ENCODE data around the gene QRICH1. TPM values are rescaled to one million over a fixed set of nuclear protein-coding genes. Genes with fewer than 3 reads are reported as not detected.
A peak's percentile ranks its signal among the peaks of the same experiment; 100 is the strongest.

QRICH1 gene
- polyA plus RNA-seq, 1 of the 3 experiments (the other 2 are of a cell fraction) = 58.5 TPM

GRCh38 chr3:49017971-49018706 lies 75.7 kb downstream of the QRICH1 start, which contains the start of gene DALRD3 (continued):
- no peak for TF ChIP-seq MEF2A (IDR thresholded peaks at IDR 0.05; ENCODE audit: borderline replicate concordance, low read depth)
- TF ChIP-seq JUND (IDR thresholded peaks at IDR 0.05) = 0 out of 2 replicates have a peak, but pooled peaks have one; percentile 28
- TF ChIP-seq, protein P1, sequence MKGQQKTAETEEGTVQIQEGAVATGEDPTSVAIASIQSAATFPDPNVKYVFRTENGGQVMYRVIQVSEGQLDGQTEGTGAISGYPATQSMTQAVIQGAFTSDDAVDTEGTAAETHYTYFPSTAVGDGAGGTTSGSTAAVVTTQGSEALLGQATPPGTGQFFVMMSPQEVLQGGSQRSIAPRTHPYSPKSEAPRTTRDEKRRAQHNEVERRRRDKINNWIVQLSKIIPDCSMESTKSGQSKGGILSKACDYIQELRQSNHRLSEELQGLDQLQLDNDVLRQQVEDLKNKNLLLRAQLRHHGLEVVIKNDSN (IDR thresholded peaks at IDR 0.05; ENCODE audit: borderline replicate concordance, low read depth) = no peak; the same call in 1 of the 2 replicates
- peak; percentile 73 for TF ChIP-seq ELF1 (IDR thresholded peaks at IDR 0.05)
- no peak for TF ChIP-seq SMC3 (IDR thresholded peaks at IDR 0.05; ENCODE audit: low read depth, low read length)
- peak; percentile 44; the same call in 1 of the 2 replicates for TF ChIP-seq PBX3 (IDR thresholded peaks at IDR 0.05)
- peak; percentile 28; the same call in 1 of the 2 replicates for TF ChIP-seq TCF12 (IDR thresholded peaks at IDR 0.05)
- TF ChIP-seq, protein P2, sequence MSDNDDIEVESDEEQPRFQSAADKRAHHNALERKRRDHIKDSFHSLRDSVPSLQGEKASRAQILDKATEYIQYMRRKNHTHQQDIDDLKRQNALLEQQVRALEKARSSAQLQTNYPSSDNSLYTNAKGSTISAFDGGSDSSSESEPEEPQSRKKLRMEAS (IDR thresholded peaks at IDR 0.05; ENCODE audit: low read depth) = peak; percentile 18
- 0 out of 2 replicates have a peak, but pooled peaks have one; percentile 31 for TF ChIP-seq TEAD4 (IDR thresholded peaks at IDR 0.05; ENCODE audit: borderline replicate concordance, insufficient read depth)

GRCh38 chr3:49017229-49017970 lies 76.5 kb downstream of the QRICH1 start:
- CTCF ChIA-PET = interaction anchor here (0.7 to 14.2 kb wide), 7 partner anchors 9 to 432 kb away, joined by 3 to 114 read pairs (median 3); partner anchors contain the start of genes P4HTM, USP4 and WDR6
- DNase-seq = no peak
- 33% methylated on average over 6 of the region's 23 CpGs for WGBS (ENCODE audit: low lambda C conversion rate)
- H3K27ac ChIP-seq (ENCODE audit: low read depth in 2 of 2, low read length in 1 of 2) = peak overlapping the region; percentile 89 to 99; a peak in 3 of 4 replicates
- peaks cover 0 to 27% of the 10 kb centered on the region in 2 experiments; a peak in 1 of 4 replicates for H3K4me1 ChIP-seq (ENCODE audit: control insufficient read depth in 1 of 2, insufficient read depth in 2 of 2, low read depth in 1 of 2, low read length in 1 of 2)
- H3K27me3 ChIP-seq (ENCODE audit: insufficient read depth) = no peaks in the 10 kb centered on the region
- H3K9me3 ChIP-seq = no peaks in the 10 kb centered on the region
- H3K79me2 ChIP-seq (ENCODE audit: insufficient read depth) = peaks cover 55% of the 10 kb centered on the region
- POLR2A ChIA-PET = interaction anchor here (0.6 to 3.7 kb wide), 5 partner anchors 10 to 79 kb away, joined by 3 to 46 read pairs (median 4); partner anchors contain the start of genes IMPDH2 and WDR6
- H3F3A ChIP-seq (replicated peaks; ENCODE audit: insufficient read depth) = peaks cover 32% of the 10 kb centered on the region
- peaks cover 28% of the 10 kb centered on the region for H4K20me1 ChIP-seq (ENCODE audit: insufficient read depth)
- H3K9me2 ChIP-seq = no peaks in the 10 kb centered on the region
- peaks cover 5 to 43% of the 10 kb centered on the region in 2 experiments for H3K36me3 ChIP-seq (replicated peaks in 1 of 2; ENCODE audit: control insufficient read depth in 1 of 2, insufficient read depth in 2 of 2, low read length in 1 of 2)
- H3K4me2 ChIP-seq = peak overlapping the region; percentile 97
- H3K9ac ChIP-seq = peak overlapping the region; percentile 80
- H2AFZ ChIP-seq (ENCODE audit: low read depth) = no peak overlapping the region
- TF ChIP-seq SIN3A (IDR thresholded peaks at IDR 0.05; ENCODE audit: borderline replicate concordance, low read depth, low read length) (0 out of 2 replicates have a peak, but pooled peaks have one; percentile 8), POLR2AphosphoS5 (IDR thresholded peaks at IDR 0.05; ENCODE audit: low read depth, low read length) (no peak), ZBTB33 (IDR thresholded peaks at IDR 0.05; ENCODE audit: borderline replicate concordance, low read depth) (no peak)
- H3K4me3 ChIP-seq (ENCODE audit: low read depth in 2 of 2, low read length in 1 of 2) = peak overlapping the region; percentile 83 to 87

All from SK-N-SH (cell line).